Activated naive CD4-positive, alpha-beta T cell treated with anti-CD3 and anti-CD28 coated beads for 36 hours (primary cell): ENCODE measurements around the gene PODNL1. TPM values are rescaled to one million over a fixed set of nuclear protein-coding genes. Genes with fewer than 3 reads are reported as not detected.
"Not testable (repeated sequence)": the region's sequence is repeated elsewhere in the genome, so short reads cannot be mapped to it uniquely, and the experiment has no call there.

Experiments
- CTCF ChIA-PET: fragments of 350-600 bp; sonication (Branson Sonifier 250); formaldehyde crosslinking; loops from one replicate; lab custom pipeline; 2021; ENCODE audit warnings: antibody characterized with exemption; lab: Charles Lee
- DNase-seq: peaks from one replicate; pipeline ENCODE4 v3.0.0-alpha.2; 2020
- H3K27ac Mint-ChIP-seq: one replicate; pipeline ENCODE4 v1.8.0; 2021; ENCODE audit warnings: mild to moderate bottlenecking, mixed read lengths
- H3K27me3 Mint-ChIP-seq: one replicate; pipeline ENCODE4 v1.8.0; 2021; ENCODE audit warnings: low read depth, mixed read lengths
- H3K36me3 Mint-ChIP-seq: one replicate; pipeline ENCODE4 v1.8.0; 2021; ENCODE audit warnings: low read depth, mixed read lengths
- H3K4me1 Mint-ChIP-seq: one replicate; pipeline ENCODE4 v1.8.0; 2021; ENCODE audit warnings: low read depth, mixed read lengths
- H3K4me3 Mint-ChIP-seq: one replicate; pipeline ENCODE4 v1.8.0; 2021; ENCODE audit warnings: mild to moderate bottlenecking, moderate library complexity, mixed read lengths
- H3K9me3 Mint-ChIP-seq: one replicate; pipeline ENCODE4 v1.8.0; 2021; ENCODE audit warnings: mixed read lengths
- intact Hi-C: fragments of 100-400 bp; cut with micrococcal nuclease; formaldehyde crosslinking; loops from one replicate; pipeline ENCODE4 v1.15.1; 2023
- total RNA-seq, 2 experiments: library from RNA; stranded (reverse); gene quantifications; one replicate each; pipeline ENCODE4 v1.2.3, GENCODE V29; 2021

The PODNL1 gene
- total RNA-seq, 2 experiments from 2014 or later, result 0.29 TPM; not detected in 1

DNA sequence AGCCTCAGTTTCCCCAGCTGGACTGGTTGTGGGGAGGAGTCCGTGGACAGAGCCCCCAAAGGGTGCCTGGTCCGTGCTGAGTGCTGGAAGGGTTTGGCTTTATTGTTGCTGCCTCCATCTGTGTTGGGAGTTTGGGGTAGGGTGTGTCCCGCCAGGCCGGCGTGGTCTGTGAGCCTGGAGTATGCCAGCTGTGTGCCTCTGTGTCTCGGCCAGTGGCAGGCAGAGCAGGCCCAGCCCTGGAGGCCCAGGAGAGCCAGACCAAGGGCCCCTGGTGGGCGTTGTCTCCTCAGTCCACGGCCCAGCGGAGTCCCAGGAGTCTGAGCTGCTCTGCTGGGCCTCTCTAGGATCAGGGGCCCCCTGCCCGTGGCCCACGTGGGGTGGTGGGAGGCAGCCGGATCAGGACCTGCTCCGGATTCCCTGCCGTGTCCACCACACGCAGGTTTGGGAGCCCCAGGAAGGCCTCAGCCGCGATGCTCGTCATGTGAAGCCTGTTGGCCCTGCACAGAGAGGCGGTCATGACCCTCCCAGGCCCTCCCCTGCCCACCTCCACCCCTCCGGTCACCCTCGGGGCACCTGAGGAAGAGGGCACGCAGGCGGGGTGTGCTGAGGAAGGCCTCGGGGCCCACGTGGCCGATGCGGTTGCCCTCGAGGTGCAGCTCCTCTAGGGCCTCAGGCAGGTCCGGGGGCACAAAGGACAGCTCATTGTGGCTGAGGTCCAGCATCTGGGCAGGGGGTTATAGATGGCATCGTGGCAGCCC is 6.6 kb downstream of the PODNL1 start:
- Mint-ChIP-seq H3K36me3 (peaks cover 12% of the 10 kb centered on the region), H3K27ac (no peak overlapping the region), H3K27me3 (no peaks in the 10 kb centered on the region), H3K4me1 (peaks cover 3% of the 10 kb centered on the region), H3K9me3 (no peaks in the 10 kb centered on the region), H3K4me3 (no peak overlapping the region)
- no peak for DNase-seq
- intact Hi-C loops, result no loop called here
- CTCF ChIA-PET, result no interaction called here

DNA sequence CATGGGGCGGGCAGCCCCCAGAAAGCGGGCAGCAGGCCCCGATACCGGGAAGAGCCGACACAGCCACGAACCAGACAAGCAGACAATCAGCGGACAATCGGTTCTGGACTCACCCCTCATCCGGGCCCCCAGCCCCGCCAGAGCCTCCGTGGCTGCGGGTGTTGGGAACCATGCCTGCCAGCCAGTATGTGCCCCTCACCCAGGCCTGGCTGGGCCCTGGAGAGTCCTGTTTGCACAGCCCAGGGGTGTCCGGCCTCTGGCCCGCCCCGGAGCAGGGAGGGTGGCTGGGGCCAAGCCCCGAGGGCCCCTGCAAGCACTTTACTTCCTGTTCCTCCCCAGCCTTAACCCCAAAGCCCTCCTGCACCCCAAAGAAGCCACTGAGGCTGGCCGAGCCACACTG is 7.8 kb downstream of the PODNL1 start:
- H3K27me3 Mint-ChIP-seq, result no peaks in the 10 kb centered on the region
- no peak overlapping the region for H3K4me3 Mint-ChIP-seq
- H3K27ac Mint-ChIP-seq, result no peak overlapping the region
- peaks cover 15% of the 10 kb centered on the region for H3K36me3 Mint-ChIP-seq
- DNase-seq, result no peak
- CTCF ChIA-PET, result interaction anchor here (0.7 kb wide), 1 partner anchor 118 kb away, joined by 3 read pairs; no protein-coding TSS in a partner anchor
- no peaks in the 10 kb centered on the region for H3K9me3 Mint-ChIP-seq
- intact Hi-C loops, result no loop called here
- H3K4me1 Mint-ChIP-seq, result peaks cover 6% of the 10 kb centered on the region

DNA sequence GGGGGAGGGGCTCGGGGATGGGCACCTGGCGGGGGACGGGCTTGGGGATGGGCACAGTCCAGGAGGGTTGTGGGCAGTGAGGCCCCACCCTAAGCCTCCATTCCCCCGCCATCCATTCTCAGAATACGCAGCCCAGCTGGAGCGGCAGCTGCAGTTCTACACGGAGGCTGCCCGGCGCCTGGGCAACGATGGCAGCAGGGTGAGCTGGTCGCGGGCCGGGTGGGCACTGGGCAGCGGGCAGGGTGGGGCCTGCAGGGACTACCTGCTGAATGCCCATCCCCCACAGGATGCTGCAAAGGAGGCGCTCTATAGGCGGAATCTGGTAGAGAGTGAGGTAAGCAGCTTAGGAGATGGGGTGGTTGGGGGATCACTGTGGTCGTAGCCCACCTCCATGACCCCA is 8.3 kb downstream of the PODNL1 start:
- CTCF ChIA-PET, result no interaction called here
- Mint-ChIP-seq H3K27me3 (no peaks in the 10 kb centered on the region), H3K36me3 (peaks cover 16% of the 10 kb centered on the region), H3K4me1 (peaks cover 6% of the 10 kb centered on the region), H3K27ac (no peak overlapping the region), H3K4me3 (no peak overlapping the region), H3K9me3 (no peaks in the 10 kb centered on the region)
- intact Hi-C loops, result no loop called here
- no peak for DNase-seq

DNA sequence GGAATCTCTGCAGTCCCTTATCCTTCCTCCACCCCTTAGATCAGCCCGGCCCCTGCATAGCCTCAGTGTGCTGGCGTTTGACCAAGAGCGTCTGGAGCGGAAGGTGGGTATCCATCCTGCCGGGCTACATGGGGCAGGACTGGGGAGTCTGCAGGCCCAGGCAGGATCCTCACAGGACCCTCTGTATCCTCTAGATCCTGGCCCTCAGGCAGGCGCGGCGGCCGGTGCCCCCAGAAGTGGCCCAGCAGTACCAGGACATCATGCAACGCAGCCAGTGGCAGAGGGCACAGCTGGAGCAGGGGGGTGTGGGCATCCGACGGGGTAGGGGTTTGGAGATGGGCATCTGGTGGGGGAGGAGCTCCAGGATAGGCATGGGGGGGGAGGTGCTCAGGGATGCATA is 8.9 kb downstream of the PODNL1 start:
- H3K36me3 Mint-ChIP-seq, result peaks cover 20% of the 10 kb centered on the region
- no peak overlapping the region for H3K27ac Mint-ChIP-seq
- peaks cover 6% of the 10 kb centered on the region for H3K4me1 Mint-ChIP-seq
- intact Hi-C loops, result no loop called here
- H3K27me3 Mint-ChIP-seq, result no peaks in the 10 kb centered on the region
- H3K4me3 Mint-ChIP-seq, result no peak overlapping the region
- no peak for DNase-seq
- CTCF ChIA-PET, result no interaction called here
- no peaks in the 10 kb centered on the region for H3K9me3 Mint-ChIP-seq

DNA sequence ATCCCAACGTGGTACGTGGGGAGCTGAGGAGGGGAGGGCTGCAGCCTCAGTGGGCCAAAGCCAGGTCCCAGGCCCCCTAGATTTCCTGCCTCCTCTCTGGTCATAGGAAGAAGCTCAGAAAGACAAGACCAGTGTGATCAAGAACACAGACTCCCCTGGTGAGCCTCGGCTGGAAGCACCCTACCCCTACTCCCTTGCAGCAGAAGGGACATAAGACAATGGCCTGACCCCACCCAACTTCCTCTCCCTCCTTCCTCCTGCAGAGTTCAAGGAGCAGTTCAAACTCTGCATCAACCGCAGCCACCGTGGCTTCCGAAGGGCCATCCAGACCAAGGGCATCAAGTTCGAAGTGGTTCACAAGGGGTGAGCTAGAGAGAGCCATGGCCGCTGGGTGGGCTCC is 11.5 kb downstream of the PODNL1 start:
- peaks cover 34% of the 10 kb centered on the region for H3K36me3 Mint-ChIP-seq
- peaks cover 6% of the 10 kb centered on the region for H3K4me1 Mint-ChIP-seq
- intact Hi-C loops, result no loop called here
- no peaks in the 10 kb centered on the region for H3K9me3 Mint-ChIP-seq
- DNase-seq, result no peak
- CTCF ChIA-PET, result interaction anchor here (0.7 kb wide), 1 partner anchor 24 kb away, joined by 4 read pairs; no protein-coding TSS in a partner anchor
- no peak overlapping the region for H3K4me3 Mint-ChIP-seq
- no peak overlapping the region for H3K27ac Mint-ChIP-seq
- H3K27me3 Mint-ChIP-seq, result no peaks in the 10 kb centered on the region

DNA sequence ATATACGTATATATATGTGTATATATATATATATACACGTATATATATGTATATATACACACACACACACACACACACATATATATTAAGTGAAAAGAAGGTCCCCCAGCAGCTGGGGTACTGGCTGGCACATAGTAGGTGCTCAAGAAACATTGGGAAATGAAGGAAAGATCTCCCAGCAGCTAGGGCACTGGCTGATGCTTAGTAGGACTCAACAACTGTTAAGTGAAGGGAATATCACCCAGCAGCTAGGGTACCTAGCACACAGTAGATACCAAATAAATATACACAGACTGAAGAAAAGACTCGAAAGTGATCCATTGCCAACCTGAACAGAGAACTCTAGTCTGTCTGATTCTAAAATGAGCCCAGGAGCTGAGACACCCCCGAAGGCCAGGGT is 12.2 kb downstream of the PODNL1 start:
- Mint-ChIP-seq H3K36me3 (peaks cover 41% of the 10 kb centered on the region), H3K27ac (no peak overlapping the region), H3K4me3 (no peak overlapping the region), H3K27me3 (no peaks in the 10 kb centered on the region), H3K9me3 (peaks cover 3% of the 10 kb centered on the region), H3K4me1 (peaks cover 6% of the 10 kb centered on the region)
- DNase-seq, result no peak
- CTCF ChIA-PET, result interaction anchor here (0.6 kb wide), 1 partner anchor 145 kb away, joined by 3 read pairs; no protein-coding TSS in a partner anchor
- intact Hi-C loops, result no loop called here

DNA sequence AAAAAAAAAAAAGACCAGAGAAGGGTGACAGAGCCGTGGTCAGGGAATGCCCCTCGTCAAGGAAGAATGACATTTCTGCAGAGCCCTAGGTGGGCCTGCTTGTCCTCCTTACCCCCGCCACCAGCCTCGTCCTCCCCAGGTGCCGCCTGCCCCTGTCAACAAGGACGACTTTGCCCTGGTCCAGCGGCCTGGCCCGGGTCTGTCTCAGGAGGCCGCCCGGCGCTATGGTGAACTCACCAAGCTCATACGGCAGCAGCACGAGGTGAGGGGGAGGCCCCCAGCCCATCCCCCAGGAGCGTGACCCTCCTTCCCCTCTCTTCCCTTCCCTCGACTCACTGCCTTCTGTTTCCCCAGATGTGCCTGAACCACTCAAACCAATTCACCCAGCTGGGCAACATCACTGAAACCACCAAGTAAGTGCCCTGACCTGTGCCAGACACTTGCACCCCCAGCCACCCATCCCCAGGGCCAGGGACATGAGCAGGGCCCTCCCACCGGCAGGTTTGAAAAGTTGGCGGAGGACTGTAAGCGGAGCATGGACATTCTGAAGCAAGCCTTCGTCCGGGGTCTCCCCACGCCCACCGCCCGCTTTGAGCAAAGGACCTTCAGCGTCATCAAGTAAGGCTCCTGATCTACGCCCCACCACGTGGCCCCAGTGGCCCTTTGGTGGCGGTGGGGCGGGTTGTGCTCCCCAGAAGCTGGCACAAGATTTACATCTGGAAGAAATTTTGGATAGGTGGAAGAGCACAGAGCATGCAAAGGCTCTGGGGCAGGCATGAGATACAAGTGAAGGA is 14.8 kb downstream of the PODNL1 start:
- peaks cover 51% of the 10 kb centered on the region for H3K36me3 Mint-ChIP-seq
- intact Hi-C loops, result no loop called here
- no peaks in the 10 kb centered on the region for H3K27me3 Mint-ChIP-seq
- DNase-seq, result no peak
- peaks cover 6% of the 10 kb centered on the region for H3K4me1 Mint-ChIP-seq
- H3K27ac Mint-ChIP-seq, result no peak overlapping the region
- CTCF ChIA-PET, result interaction anchor here (2.5 kb wide), 1 partner anchor 136 kb away, joined by 6 read pairs; no protein-coding TSS in a partner anchor
- no peak overlapping the region for H3K4me3 Mint-ChIP-seq
- peaks cover 4% of the 10 kb centered on the region for H3K9me3 Mint-ChIP-seq

DNA sequence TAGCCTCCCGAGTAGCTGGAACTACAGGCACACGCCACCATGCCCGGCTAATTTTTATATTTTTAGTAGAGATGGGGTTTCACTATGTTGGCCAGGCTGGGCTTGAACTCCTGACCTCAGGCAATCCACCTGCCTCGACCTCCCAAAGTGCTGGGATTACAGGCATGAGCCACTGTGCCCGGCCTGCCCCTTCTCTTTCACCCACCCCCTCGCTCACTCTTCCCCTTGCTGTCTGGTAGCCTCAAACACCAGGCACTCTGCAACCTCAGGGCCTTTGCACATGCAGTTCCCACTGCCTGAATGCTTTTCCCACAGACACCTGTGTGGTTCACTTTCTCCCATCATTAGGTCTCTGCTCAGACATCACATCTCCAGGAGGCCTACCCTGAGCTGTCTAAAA is 16.1 kb downstream of the PODNL1 start:
- H3K27me3 Mint-ChIP-seq, H3K9me3 Mint-ChIP-seq, DNase-seq, CTCF ChIA-PET, H3K4me3 Mint-ChIP-seq, H3K27ac Mint-ChIP-seq, intact Hi-C loops, H3K4me1 Mint-ChIP-seq: not testable (repeated sequence)
- peaks cover 48% of the 10 kb centered on the region for H3K36me3 Mint-ChIP-seq

DNA sequence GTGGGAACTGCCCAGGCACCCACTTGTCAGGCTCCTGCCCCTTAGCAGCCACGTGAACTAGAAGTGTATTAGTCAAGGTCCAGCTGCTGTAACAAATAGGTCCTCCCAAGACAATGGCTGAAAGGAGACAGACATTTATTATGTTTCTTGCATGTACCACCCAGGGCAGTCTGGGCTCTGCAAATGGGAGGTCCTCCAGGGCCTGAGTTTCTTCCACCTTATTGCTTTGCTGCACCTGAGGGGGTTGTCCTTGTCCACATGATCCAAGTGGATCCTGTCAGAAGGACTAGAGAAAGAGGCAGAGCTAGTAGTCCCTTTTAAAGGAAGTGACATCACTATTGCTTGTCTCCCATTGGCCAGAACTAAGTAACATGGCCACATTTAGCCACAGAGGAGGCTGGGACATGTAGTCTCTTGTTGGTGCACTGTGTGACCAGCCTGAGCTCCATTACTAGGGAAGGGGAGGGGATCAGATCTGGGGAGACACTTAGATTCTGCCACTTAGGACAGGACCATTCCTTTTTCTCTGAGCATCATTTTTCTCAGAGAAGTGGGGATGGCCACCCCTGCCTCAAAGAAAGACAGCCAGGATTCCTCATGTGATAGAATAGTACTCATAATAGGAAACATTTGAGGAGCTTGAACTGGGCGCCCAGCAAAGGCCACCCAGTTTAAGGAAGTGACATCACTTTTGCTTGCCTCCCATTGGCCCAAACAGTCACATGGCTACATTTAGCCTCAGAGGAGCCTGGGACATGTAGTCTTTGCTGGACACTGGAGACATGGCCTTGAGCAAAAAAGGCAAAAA is 17.1 kb downstream of the PODNL1 start:
- Mint-ChIP-seq H3K4me1 (no peaks in the 10 kb centered on the region), H3K27ac (peak overlapping the region; percentile 61), H3K36me3 (peaks cover 42% of the 10 kb centered on the region), H3K4me3 (no peak overlapping the region), H3K9me3 (peaks cover 4% of the 10 kb centered on the region), H3K27me3 (no peaks in the 10 kb centered on the region)
- intact Hi-C loops, result no loop called here
- CTCF ChIA-PET, result interaction anchor here (0.6 kb wide), 1 partner anchor 85 kb away, joined by 3 read pairs; the partner anchor contains the start of gene RFX1
- DNase-seq, result peak; percentile 59

DNA sequence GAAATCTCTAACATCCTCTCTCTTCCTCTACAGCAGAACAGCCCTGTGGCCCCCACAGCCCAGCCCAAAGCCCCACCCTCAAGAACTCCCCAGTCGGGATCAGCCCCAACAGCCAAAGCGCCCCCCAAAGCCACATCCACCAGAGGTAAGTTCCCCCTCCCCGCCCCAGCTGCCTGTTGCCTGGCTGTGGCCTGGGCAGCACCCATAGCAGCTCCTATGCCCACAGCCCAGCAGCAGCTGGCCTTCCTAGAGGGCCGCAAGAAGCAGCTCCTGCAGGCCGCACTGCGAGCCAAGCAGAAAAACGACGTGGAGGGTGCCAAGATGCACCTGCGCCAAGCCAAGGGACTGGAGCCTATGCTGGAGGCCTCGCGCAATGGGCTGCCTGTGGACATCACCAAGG is 17.7 kb downstream of the PODNL1 start:
- intact Hi-C loops, result no loop called here
- DNase-seq, result no peak
- CTCF ChIA-PET, result no interaction called here
- Mint-ChIP-seq H3K9me3 (peaks cover 4% of the 10 kb centered on the region), H3K36me3 (peaks cover 39% of the 10 kb centered on the region), H3K27me3 (no peaks in the 10 kb centered on the region), H3K27ac (no peak overlapping the region), H3K4me3 (no peak overlapping the region), H3K4me1 (no peaks in the 10 kb centered on the region)

DNA sequence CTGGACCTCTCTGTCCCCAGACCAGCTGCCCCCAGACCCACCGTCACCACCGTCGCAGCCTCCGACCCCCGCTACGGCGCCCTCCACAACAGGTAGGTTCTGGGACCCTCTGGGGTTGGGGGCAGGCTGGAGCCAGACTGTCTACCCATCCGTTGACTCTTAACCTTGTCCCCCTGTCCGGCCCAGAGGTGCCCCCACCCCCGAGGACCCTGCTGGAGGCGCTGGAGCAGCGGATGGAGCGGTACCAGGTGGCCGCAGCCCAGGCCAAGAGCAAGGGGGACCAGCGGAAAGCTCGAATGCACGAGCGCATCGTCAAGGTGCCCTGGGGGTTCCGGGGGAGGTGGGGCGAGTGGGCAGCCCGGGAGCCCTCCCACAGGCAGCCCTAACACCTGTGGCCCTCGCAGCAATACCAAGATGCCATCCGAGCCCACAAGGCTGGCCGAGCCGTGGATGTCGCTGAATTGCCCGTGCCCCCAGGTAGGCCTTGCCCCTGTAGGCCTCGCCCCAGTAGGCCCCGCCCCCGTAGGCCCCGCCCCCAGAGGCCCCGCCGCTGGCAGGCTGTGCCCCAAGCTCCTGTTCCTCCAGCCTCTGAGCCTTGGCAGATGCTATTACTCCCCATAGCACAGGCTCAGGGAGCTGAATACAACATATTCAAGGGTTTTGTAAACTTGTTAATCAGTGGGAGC is 19.3 kb downstream of the PODNL1 start:
- H3K9me3 Mint-ChIP-seq, result peaks cover 4% of the 10 kb centered on the region
- H3K4me1 Mint-ChIP-seq, result no peaks in the 10 kb centered on the region
- no peak for DNase-seq
- no peaks in the 10 kb centered on the region for H3K27me3 Mint-ChIP-seq
- no peak overlapping the region for H3K4me3 Mint-ChIP-seq
- no peak overlapping the region for H3K27ac Mint-ChIP-seq
- H3K36me3 Mint-ChIP-seq, result peaks cover 35% of the 10 kb centered on the region
- intact Hi-C loops, result no loop called here
- CTCF ChIA-PET, result interaction anchor here (0.6 kb wide), 1 partner anchor 152 kb away, joined by 3 read pairs; no protein-coding TSS in a partner anchor
